Gastrocnemius medialis (tissue), 4 donors: Measurements from ENCODE around the gene LCT. TPM values are rescaled to one million over a fixed set of nuclear protein-coding genes. Genes with fewer than 3 reads are reported as not detected.
"Not testable (repeated sequence)": the region's sequence is repeated elsewhere in the genome, so short reads cannot be mapped to it uniquely, and the experiment has no call there.

Experiments
- ATAC-seq, 2 donors: fragments of 150-250 bp; one replicate each; pipeline ENCODE4 v1.9.1; 2016
- DNase-seq, 2 donors: peaks; one replicate each; pipeline ENCODE4 v3.0.0-alpha.2; 2019
- H3K27ac ChIP-seq, 4 donors: fragments of 200-600 bp; sonication (generic); 1 replicate in 1 of 4; 2 replicates in 3 of 4; pipeline ENCODE4 v1.5.1; 2016 to 2018; ENCODE audit warnings: mild to moderate bottlenecking in 2 of 4, moderate library complexity in 1 of 4
- H3K27me3 ChIP-seq, 3 donors: fragments of 200-600 bp; sonication (generic) in 2 of 3; 1 replicate in 1 of 3; 2 replicates in 2 of 3; pipeline versions ENCODE4 v1.5.1 to v1.6.0; 2016 to 2019; ENCODE audit warnings: mild to moderate bottlenecking in 1 of 3, moderate library complexity in 1 of 3
- H3K36me3 ChIP-seq, 2 donors: fragments of 200-600 bp; sonication (generic) in 1 of 2; one replicate each; pipeline ENCODE4 v1.5.1; 2017 to 2018
- H3K4me1 ChIP-seq, 2 donors: fragments of 200-600 bp; sonication (generic) in 1 of 2; one replicate each; pipeline ENCODE4 v1.5.1; 2016 to 2017; ENCODE audit warnings: mild to moderate bottlenecking in 2 of 2
- H3K4me3 ChIP-seq, 4 donors: fragments of 200-600 bp; sonication (generic) in 3 of 4; 1 replicate in 1 of 4; 2 replicates in 3 of 4; pipeline ENCODE4 v1.5.1; 2016 to 2019; ENCODE audit warnings: mild to moderate bottlenecking in 2 of 4
- H3K9me3 ChIP-seq, 3 donors: fragments of 200-600 bp; sonication (generic) in 2 of 3; 1 replicate in 1 of 3; 2 replicates in 2 of 3; pipeline ENCODE4 v1.5.1; 2016 to 2019
- CTCF ChIP-seq, 5 experiments: fragments of 450-650 bp in 3 of 5; fragments of 200-600 bp in 2 of 5; sonication (generic) in 2 of 5; IDR thresholded peaks in 4 of 5; conservative IDR thresholded peaks in 1 of 5; 1 replicate in 4 of 5; 2 replicates in 1 of 5; pipeline ENCODE4 v1.5.1; 2016 to 2019; ENCODE audit warnings: antibody characterized with exemption in 5 of 5, mild to moderate bottlenecking in 3 of 5, moderate library complexity in 3 of 5
- POLR2A ChIP-seq, 2 donors: fragments of 450-650 bp; IDR thresholded peaks; one replicate each; pipeline ENCODE4 v1.6.1; 2017; ENCODE audit warnings: antibody characterized with exemption in 2 of 2, mild to moderate bottlenecking in 2 of 2, moderate library complexity in 2 of 2
- in situ Hi-C, 4 donors: fragments of 200-750 bp; cut with MboI; loops; one replicate each; pipeline versions ENCODE4 v1.15.0 to v1.8.0; 2017; ENCODE audit warnings: low sequenced_read_pairs in 4 of 4
- intact Hi-C: fragments of 100-400 bp; cut with DNase I; formaldehyde crosslinking; loops from one replicate; pipeline ENCODE4 v1.15.1; 2023; ENCODE audit warnings: low total_unique reads
- total RNA-seq, 4 donors: library from RNA; depleted of rRNA; stranded (reverse); fragments of >200 nt; gene quantifications; one replicate each; pipeline versions ENCODE4 v1.1.0 to v1.2.3, GENCODE V29; 2016

LCT gene
- total RNA-seq, 4 donors from 2014 or later: 0.13 TPM; not detected in 3

GRCh38 chr2:135817951-135818350, 19.0 kb downstream of the LCT start:
- no peak overlapping the region for H3K27ac ChIP-seq
- DNase-seq (no peak), ATAC-seq (no peak)
- in situ Hi-C loops: no loop called here
- no peaks in the 10 kb centered on the region for H3K27me3 ChIP-seq
- no peaks in the 10 kb centered on the region for H3K36me3 ChIP-seq
- H3K4me3 ChIP-seq: no peak overlapping the region
- intact Hi-C loops: no loop called here
- TF ChIP-seq CTCF (IDR thresholded peaks at IDR 0.05 in 4 of 5, conservative IDR thresholded peaks at IDR 0.05 in 1 of 5) (no peak), POLR2A (IDR thresholded peaks at IDR 0.05) (no peak)
- no peaks in the 10 kb centered on the region for H3K4me1 ChIP-seq
- H3K9me3 ChIP-seq: no peaks in the 10 kb centered on the region

- no peak for TF ChIP-seq POLR2A (IDR thresholded peaks at IDR 0.05)
- no peak for TF ChIP-seq CTCF (IDR thresholded peaks at IDR 0.05 in 4 of 5, conservative IDR thresholded peaks at IDR 0.05 in 1 of 5)
- H3K27me3 ChIP-seq: no peaks in the 10 kb centered on the region
- ATAC-seq (no peak), DNase-seq (no peak)
- H3K4me3 ChIP-seq: no peak overlapping the region
- intact Hi-C loops (no loop called here), in situ Hi-C loops (no loop called here)
- H3K9me3 ChIP-seq: no peaks in the 10 kb centered on the region
- H3K36me3 ChIP-seq: no peaks in the 10 kb centered on the region
- no peaks in the 10 kb centered on the region for H3K4me1 ChIP-seq
- no peak overlapping the region for H3K27ac ChIP-seq
Measured at GRCh38 chr2:135817466-135817865, 19.5 kb downstream of the LCT start.

DNA sequence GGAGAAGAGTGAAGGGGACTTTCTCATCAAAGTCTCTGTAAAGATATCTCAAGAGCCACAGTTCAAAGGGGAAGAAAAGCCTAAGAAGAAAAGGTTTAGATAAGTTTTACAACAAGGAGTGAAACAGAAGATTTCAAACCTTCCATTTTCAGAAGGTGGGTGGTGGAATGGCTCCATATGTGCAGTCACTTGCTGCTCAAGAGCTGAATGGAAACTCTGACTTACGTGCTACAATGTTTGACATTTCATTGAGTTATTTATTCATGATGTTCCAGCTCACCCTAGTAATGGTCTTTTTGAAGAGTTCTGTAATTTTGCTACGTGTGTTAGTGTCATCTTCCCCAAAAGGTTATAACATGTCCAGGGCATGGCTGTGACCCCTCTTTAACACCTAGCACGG, 21.7 kb downstream of the LCT start:
- ATAC-seq (no peak), DNase-seq (no peak)
- TF ChIP-seq POLR2A (IDR thresholded peaks at IDR 0.05) (no peak), CTCF (IDR thresholded peaks at IDR 0.05 in 4 of 5, conservative IDR thresholded peaks at IDR 0.05 in 1 of 5) (no peak)
- Histone ChIP-seq H3K4me3 (no peak overlapping the region), H3K27ac (no peak overlapping the region), H3K4me1 (no peaks in the 10 kb centered on the region), H3K27me3 (no peaks in the 10 kb centered on the region), H3K9me3 (no peaks in the 10 kb centered on the region), H3K36me3 (no peaks in the 10 kb centered on the region)
- in situ Hi-C loops (no loop called here), intact Hi-C loops (no loop called here)

GRCh38 chr2:135812907-135813511, 24.0 kb downstream of the LCT start:
- DNase-seq: no peak
- ATAC-seq: no peak
- in situ Hi-C loops: no loop called here
- no peak for TF ChIP-seq CTCF (IDR thresholded peaks at IDR 0.05 in 4 of 5, conservative IDR thresholded peaks at IDR 0.05 in 1 of 5)
- TF ChIP-seq POLR2A (IDR thresholded peaks at IDR 0.05): no peak
- no peaks in the 10 kb centered on the region for H3K27me3 ChIP-seq
- no peaks in the 10 kb centered on the region for H3K9me3 ChIP-seq
- no peak overlapping the region for H3K27ac ChIP-seq
- H3K4me1 ChIP-seq: no peaks in the 10 kb centered on the region
- no peak overlapping the region for H3K4me3 ChIP-seq
- no peaks in the 10 kb centered on the region for H3K36me3 ChIP-seq
- intact Hi-C loops: no loop called here

DNA sequence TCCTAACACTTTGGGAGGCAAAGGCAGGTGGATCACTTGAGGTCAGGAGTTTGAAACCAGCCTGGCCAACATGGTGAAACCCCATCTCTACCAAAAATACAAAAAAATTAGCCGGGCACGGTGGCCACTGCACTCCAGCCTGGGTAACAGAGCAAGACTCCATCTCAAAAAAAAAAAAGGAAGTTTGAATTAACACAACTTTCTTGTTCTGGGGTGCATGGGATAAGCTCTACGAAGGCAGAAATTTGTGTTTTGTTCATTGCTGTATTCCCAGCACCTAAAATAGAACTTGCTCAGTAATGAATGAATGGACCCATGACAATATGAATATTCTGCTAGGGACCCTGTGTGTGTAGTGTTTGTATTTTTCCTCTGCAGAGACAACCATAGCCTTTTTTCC, 29.1 kb downstream of the LCT start:
- DNase-seq, H3K36me3 ChIP-seq, H3K4me3 ChIP-seq, H3K9me3 ChIP-seq, ATAC-seq, in situ Hi-C loops, intact Hi-C loops, H3K27me3 ChIP-seq, H3K27ac ChIP-seq, H3K4me1 ChIP-seq: not testable (repeated sequence)
